Measurements from ENCODE around the gene IL1B.

Gene IL1B

DNA sequence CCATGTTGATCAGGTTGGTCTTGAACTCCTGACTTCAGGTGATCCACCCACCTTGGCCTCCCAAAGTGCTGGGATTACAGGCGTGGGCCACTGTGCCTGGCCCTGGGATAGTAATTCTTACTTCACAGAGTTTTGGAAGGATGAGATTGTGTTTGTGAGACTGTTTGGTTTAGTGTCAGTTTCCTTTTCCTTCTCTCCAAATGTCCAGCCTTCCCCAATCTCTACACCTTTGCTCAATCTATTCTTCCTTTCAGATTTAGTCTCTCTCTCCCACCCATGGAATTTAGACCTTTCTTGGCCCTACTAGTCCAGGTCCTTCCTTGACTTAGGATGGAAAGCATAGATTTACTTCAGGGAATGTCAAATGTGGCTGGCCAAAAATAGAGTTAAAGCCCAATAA is 40.1 kb downstream of the IL1B start:
- no peaks in the 10 kb centered on the region for H4K20me1 ChIP-seq (ENCODE audit: insufficient read depth, low read length)
- no peak overlapping the region for H3K4me3 ChIP-seq (ENCODE audit: low read depth, low read length, poor library complexity, severe bottlenecking)
- no peaks in the 10 kb centered on the region for H3K79me2 ChIP-seq (ENCODE audit: insufficient read depth, low read length)
- H3K27ac ChIP-seq (ENCODE audit: low read depth, low read length, poor library complexity, severe bottlenecking), result no peak overlapping the region
- TF ChIP-seq, protein P1, sequence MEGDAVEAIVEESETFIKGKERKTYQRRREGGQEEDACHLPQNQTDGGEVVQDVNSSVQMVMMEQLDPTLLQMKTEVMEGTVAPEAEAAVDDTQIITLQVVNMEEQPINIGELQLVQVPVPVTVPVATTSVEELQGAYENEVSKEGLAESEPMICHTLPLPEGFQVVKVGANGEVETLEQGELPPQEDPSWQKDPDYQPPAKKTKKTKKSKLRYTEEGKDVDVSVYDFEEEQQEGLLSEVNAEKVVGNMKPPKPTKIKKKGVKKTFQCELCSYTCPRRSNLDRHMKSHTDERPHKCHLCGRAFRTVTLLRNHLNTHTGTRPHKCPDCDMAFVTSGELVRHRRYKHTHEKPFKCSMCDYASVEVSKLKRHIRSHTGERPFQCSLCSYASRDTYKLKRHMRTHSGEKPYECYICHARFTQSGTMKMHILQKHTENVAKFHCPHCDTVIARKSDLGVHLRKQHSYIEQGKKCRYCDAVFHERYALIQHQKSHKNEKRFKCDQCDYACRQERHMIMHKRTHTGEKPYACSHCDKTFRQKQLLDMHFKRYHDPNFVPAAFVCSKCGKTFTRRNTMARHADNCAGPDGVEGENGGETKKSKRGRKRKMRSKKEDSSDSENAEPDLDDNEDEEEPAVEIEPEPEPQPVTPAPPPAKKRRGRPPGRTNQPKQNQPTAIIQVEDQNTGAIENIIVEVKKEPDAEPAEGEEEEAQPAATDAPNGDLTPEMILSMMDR (IDR thresholded peaks at IDR 0.05; ENCODE audit: low read length), result no peak
- no peak for TF ChIP-seq EZH2 (IDR thresholded peaks at IDR 0.05; ENCODE audit: borderline replicate concordance, low read length)
- H3K4me2 ChIP-seq (ENCODE audit: low read length), result no peak overlapping the region
- H2AFZ ChIP-seq (ENCODE audit: low read length), result no peak overlapping the region
- H3K9ac ChIP-seq (ENCODE audit: low read length), result no peak overlapping the region
- no peaks in the 10 kb centered on the region for H3K9me3 ChIP-seq (ENCODE audit: low read length)
- H3K4me1 ChIP-seq (ENCODE audit: insufficient read depth, low read length, severe bottlenecking), result peaks cover 12% of the 10 kb centered on the region
- no peaks in the 10 kb centered on the region for H3K9me2 ChIP-seq (ENCODE audit: low read depth, low read length)
- no peaks in the 10 kb centered on the region for H3K27me3 ChIP-seq (ENCODE audit: insufficient read depth, low read length)
- H3K36me3 ChIP-seq (ENCODE audit: insufficient read depth, low read length), result no peaks in the 10 kb centered on the region
- no peaks in the 10 kb centered on the region for H3F3A ChIP-seq (ENCODE audit: insufficient read depth, low read length)

DNA sequence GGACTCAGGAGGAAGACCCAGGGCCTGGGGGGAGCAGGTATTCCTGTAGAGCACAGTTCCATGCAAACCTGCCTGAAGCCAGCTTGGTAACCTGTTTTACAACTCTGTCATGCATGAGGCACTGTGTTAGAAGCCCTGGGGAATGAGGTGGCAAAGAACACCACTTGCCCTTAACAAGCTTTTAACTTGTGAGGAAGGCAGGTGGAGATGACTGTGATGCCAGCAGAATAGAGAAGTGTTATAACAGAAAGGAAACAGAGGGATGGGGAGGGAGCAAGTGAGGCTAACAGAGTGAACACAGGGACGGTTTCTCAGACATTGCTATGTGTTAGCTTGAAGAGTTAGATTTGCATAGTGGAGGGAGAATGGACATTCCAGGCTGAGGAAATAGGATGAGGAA is 40.8 kb downstream of the IL1B start:
- no peaks in the 10 kb centered on the region for H3K79me2 ChIP-seq (ENCODE audit: insufficient read depth, low read length)
- H4K20me1 ChIP-seq (ENCODE audit: insufficient read depth, low read length), result no peaks in the 10 kb centered on the region
- H3K9me3 ChIP-seq (ENCODE audit: low read length), result no peaks in the 10 kb centered on the region
- H3F3A ChIP-seq (ENCODE audit: insufficient read depth, low read length), result no peaks in the 10 kb centered on the region
- no peaks in the 10 kb centered on the region for H3K27me3 ChIP-seq (ENCODE audit: insufficient read depth, low read length)
- H3K4me1 ChIP-seq (ENCODE audit: insufficient read depth, low read length, severe bottlenecking), result peaks cover 12% of the 10 kb centered on the region
- H3K36me3 ChIP-seq (ENCODE audit: insufficient read depth, low read length), result no peaks in the 10 kb centered on the region
- H2AFZ ChIP-seq (ENCODE audit: low read length), result no peak overlapping the region
- H3K4me2 ChIP-seq (ENCODE audit: low read length), result no peak overlapping the region
- H3K9ac ChIP-seq (ENCODE audit: low read length), result no peak overlapping the region
- H3K9me2 ChIP-seq (ENCODE audit: low read depth, low read length), result no peaks in the 10 kb centered on the region
- H3K4me3 ChIP-seq (ENCODE audit: low read depth, low read length, poor library complexity, severe bottlenecking), result no peak overlapping the region
- H3K27ac ChIP-seq (ENCODE audit: low read depth, low read length, poor library complexity, severe bottlenecking), result no peak overlapping the region
- TF ChIP-seq EZH2 (IDR thresholded peaks at IDR 0.05; ENCODE audit: borderline replicate concordance, low read length), result no peak
- TF ChIP-seq, protein P1 (IDR thresholded peaks at IDR 0.05; ENCODE audit: low read length), result no peak

DNA sequence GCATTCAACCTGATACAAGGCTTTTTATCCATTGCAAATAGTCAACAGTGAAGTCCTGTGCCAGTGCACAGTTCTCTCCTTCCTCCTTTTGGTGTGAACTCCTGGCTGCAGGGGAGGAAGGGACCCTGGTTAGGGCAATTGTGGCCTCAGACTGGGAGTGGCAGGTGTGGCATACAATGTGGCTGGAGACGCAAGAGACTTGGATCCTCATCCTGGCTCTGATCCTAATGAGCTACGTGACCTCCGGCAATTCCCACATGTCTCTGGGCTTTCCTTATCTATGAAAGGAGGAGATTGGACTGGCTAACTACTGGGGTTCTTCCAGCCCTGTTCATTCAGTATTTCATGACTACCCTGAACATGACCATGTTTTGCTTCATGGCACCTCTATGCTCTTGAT is 41.7 kb downstream of the IL1B start:
- H3K4me3 ChIP-seq (ENCODE audit: low read depth, low read length, poor library complexity, severe bottlenecking), result no peak overlapping the region
- no peaks in the 10 kb centered on the region for H3K79me2 ChIP-seq (ENCODE audit: insufficient read depth, low read length)
- H3K36me3 ChIP-seq (ENCODE audit: insufficient read depth, low read length), result no peaks in the 10 kb centered on the region
- TF ChIP-seq EZH2 (IDR thresholded peaks at IDR 0.05; ENCODE audit: borderline replicate concordance, low read length), result no peak
- TF ChIP-seq, protein P1 (IDR thresholded peaks at IDR 0.05; ENCODE audit: low read length), result no peak
- H3K9me2 ChIP-seq (ENCODE audit: low read depth, low read length), result no peaks in the 10 kb centered on the region
- no peak overlapping the region for H3K9ac ChIP-seq (ENCODE audit: low read length)
- H3K4me2 ChIP-seq (ENCODE audit: low read length), result no peak overlapping the region
- no peak overlapping the region for H2AFZ ChIP-seq (ENCODE audit: low read length)
- H3K27me3 ChIP-seq (ENCODE audit: insufficient read depth, low read length), result no peaks in the 10 kb centered on the region
- peaks cover 12% of the 10 kb centered on the region for H3K4me1 ChIP-seq (ENCODE audit: insufficient read depth, low read length, severe bottlenecking)
- H3K27ac ChIP-seq (ENCODE audit: low read depth, low read length, poor library complexity, severe bottlenecking), result no peak overlapping the region
- H3F3A ChIP-seq (ENCODE audit: insufficient read depth, low read length), result no peaks in the 10 kb centered on the region
- H3K9me3 ChIP-seq (ENCODE audit: low read length), result no peaks in the 10 kb centered on the region
- H4K20me1 ChIP-seq (ENCODE audit: insufficient read depth, low read length), result no peaks in the 10 kb centered on the region

All from OCI-LY1 (cell line).